GM12878 (cell line): ENCODE results near the gene ATP5PD. TPM values are rescaled to one million over a fixed set of nuclear protein-coding genes. Genes with fewer than 3 reads are reported as not detected.
A peak's percentile ranks its signal among the peaks of the same experiment; 100 is the strongest.

Experiments used
- ATAC-seq: fragments of 200-7000 bp; cut with Tn5 transposase; 3 replicates; pipeline ENCODE4 v1.9.1; 2020; ENCODE audit warnings: mild to moderate bottlenecking, moderate library complexity
- BruUV-seq: library from RNA; stranded (reverse); fragments of 400-500 nt; replicated peaks from 2 replicates; lab custom pipeline; 2021; lab: Mats Ljungman, UMichigan
- CTCF ChIA-PET: fragments of 300-600 bp; sonication (Branson Sonifier 250); formaldehyde crosslinking; extraction: SDS; loops from one replicate; lab custom pipeline; 2021; ENCODE audit warnings: inconsistent platforms; lab: Yijun Ruan, JAX
- POLR2A ChIA-PET: fragments of 350-600 bp; formaldehyde crosslinking; extraction: SDS; loops from one replicate; lab custom pipeline; 2021; ENCODE audit warnings: inconsistent platforms; lab: Charles Lee
- RAD21 ChIA-PET: fragments of 300-600 bp; sonication (Branson Sonifier 250); formaldehyde crosslinking; loops from one replicate; lab custom pipeline; 2023; ENCODE audit warnings: antibody characterized with exemption; ENCODE audit not compliant: unreplicated experiment; lab: Charles Lee
- SMC1A ChIA-PET: fragments of 300-600 bp; sonication (Branson Sonifier 250); formaldehyde crosslinking; loops from one replicate; lab custom pipeline; 2023; ENCODE audit not compliant: unreplicated experiment, uncharacterized antibody; lab: Charles Lee
- DNase-seq: peaks from one replicate; pipeline ENCODE4 v3.0.0-alpha.2; 2011; ENCODE audit warnings: low read depth, low spot score
- FAIRE-seq: peaks from 3 replicates; lab custom pipeline; 2011; peaks lifted over from hg19 to GRCh38; lab: Jason Lieb, UNC
- H2AFZ ChIP-seq: 2 replicates; pipeline ENCODE4 v1.6.0; 2011; ENCODE audit warnings: low read depth, low read length, control low read depth; ENCODE audit not compliant: control insufficient read depth
- H3K27ac ChIP-seq: 2 replicates; pipeline ENCODE4 v1.5.1; 2011; ENCODE audit warnings: control low read depth; ENCODE audit not compliant: control insufficient read depth, insufficient read depth
- H3K27me3 ChIP-seq, 2 experiments: replicated peaks in 1 of 2; 2 replicates each; pipeline versions ENCODE4 v1.6.0 to v1.6.1; 2011; ENCODE audit warnings: low read length in 1 of 2; ENCODE audit not compliant: control insufficient read depth in 2 of 2, insufficient read depth in 2 of 2
- H3K36me3 ChIP-seq, 2 experiments: 2 replicates each; pipeline ENCODE4 v1.5.1; 2011; ENCODE audit warnings: low read length in 1 of 2; ENCODE audit not compliant: control insufficient read depth in 2 of 2, insufficient read depth in 2 of 2
- H3K4me1 ChIP-seq: 2 replicates; pipeline ENCODE4 v1.6.1; 2011; ENCODE audit warnings: mild to moderate bottlenecking, low read length, moderate library complexity, mixed read lengths; ENCODE audit not compliant: control insufficient read depth, insufficient read depth
- H3K4me2 ChIP-seq: 2 replicates; pipeline ENCODE4 v1.6.0; 2011; ENCODE audit warnings: control low read depth; ENCODE audit not compliant: control insufficient read depth, insufficient read depth
- H3K4me3 ChIP-seq: fragments of 200-600 bp; sonication (generic); 2 replicates; pipeline ENCODE4 v1.5.1; 2016
- H3K79me2 ChIP-seq: 2 replicates; pipeline ENCODE4 v1.6.0; 2011; ENCODE audit warnings: low read length; ENCODE audit not compliant: control insufficient read depth, insufficient read depth
- H3K9ac ChIP-seq: 2 replicates; pipeline ENCODE4 v1.8.0; 2011; ENCODE audit warnings: low read length, control low read depth, mixed read lengths; ENCODE audit not compliant: control insufficient read depth, insufficient read depth
- H3K9me3 ChIP-seq: replicated peaks from 3 replicates; pipeline ENCODE4 v1.5.1; 2011; ENCODE audit warnings: mild to moderate bottlenecking, low read length; ENCODE audit not compliant: control insufficient read depth, insufficient read depth
- H4K20me1 ChIP-seq: 2 replicates; pipeline ENCODE4 v1.6.0; 2011; ENCODE audit not compliant: control insufficient read depth, insufficient read depth
- CHD1 ChIP-seq: IDR thresholded peaks from 2 replicates; pipeline ENCODE4 v1.6.1; 2012; ENCODE audit warnings: low read depth, low read length, improper control_type of control experiment
- GATAD2B ChIP-seq: fragments of 450-650 bp; conservative IDR thresholded peaks from 2 replicates; pipeline ENCODE4 v1.6.1; 2017; ENCODE audit warnings: low read depth, mild to moderate bottlenecking, moderate library complexity
- NKRF ChIP-seq: fragments of 450-650 bp; conservative IDR thresholded peaks from 2 replicates; pipeline ENCODE4 v1.6.1; 2017; ENCODE audit warnings: mild to moderate bottlenecking, moderate library complexity
- NRF1 ChIP-seq: conservative IDR thresholded peaks from 2 replicates; pipeline ENCODE4 v1.6.1; 2011; ENCODE audit warnings: mild to moderate bottlenecking, low read depth, low read length, improper control_type of control experiment
- WGBS: methylation state at CpG from one replicate; pipeline ENCODE4 v1.1.6; 2016; ENCODE audit warnings: low lambda C conversion rate; ENCODE audit not compliant: insufficient replicate concordance, insufficient coverage; ENCODE audit errors: missing lambda C conversion rate; 5-methylcytosine and 5-hydroxymethylcytosine counted together
- in situ Hi-C: fragments of 300-500 bp; cut with MboI; formaldehyde crosslinking; loops from 9 replicates; pipeline ENCODE4 v1.14.3; 2018; ENCODE audit warnings: mixed read lengths
- intact Hi-C: fragments of 100-400 bp; cut with micrococcal nuclease; formaldehyde crosslinking; loops from one replicate; pipeline ENCODE4 v1.14.2; 2022; ENCODE audit not compliant: unreplicated experiment
- polyA plus RNA-seq, 11 experiments: library from polyadenylated mRNA; depleted of rRNA in 4 of 11; unstranded in 6 of 11; stranded (reverse) in 5 of 11; fragments of >200 nt; fragmentation: Nextera tagmentation in 4 of 11; fragmentation: Illumina TruSeq in 1 of 11; extraction: Ambion mirVana in 4 of 11; extraction: Trizol in 1 of 11; gene quantifications; 1 replicate in 1 of 11; 2 replicates in 10 of 11; pipeline versions ENCODE4 v1.2.1 to v1.2.3, GENCODE V29; 2011 to 2016; ENCODE audit warnings: inconsistent platforms in 2 of 11, missing spikeins in 2 of 11, low read depth in 1 of 11
- total RNA-seq, 4 experiments: library from RNA; depleted of rRNA in 3 of 4; stranded (reverse); fragments of >200 nt in 3 of 4; fragmentation: Illumina TruSeq in 1 of 4; extraction: Trizol in 1 of 4; gene quantifications; 2 replicates each; pipeline versions ENCODE4 v1.2.1 to v1.2.3, GENCODE V29; 2013 to 2021

Gene ATP5PD
- total and polyA plus RNA-seq, 10 of the 15 experiments (the other 5 are each of a cell fraction or from before 2014, with no cell fraction given) = 172 to 772 (median 321) TPM

- intact Hi-C loops = no loop called here
- Histone ChIP-seq H2AFZ (peak overlapping the region; percentile 15), H3K27ac (peak overlapping the region; percentile 64), H3K36me3 (no peaks in the 10 kb centered on the region), H3K9ac (peak overlapping the region; percentile 79; the same call in 1 of the 2 replicates), H3K27me3 (no peaks in the 10 kb centered on the region), H3K4me2 (peak overlapping the region; percentile 56; the same call in 1 of the 2 replicates), H4K20me1 (no peaks in the 10 kb centered on the region), H3K4me3 (no peak overlapping the region), H3K9me3 (no peaks in the 10 kb centered on the region), H3K4me1 (peaks cover 30% of the 10 kb centered on the region), H3K79me2 (no peaks in the 10 kb centered on the region)
- in situ Hi-C loops = no loop called here
- 93% methylated on average over 8 of the region's 8 CpGs for WGBS
- ATAC-seq (peak; percentile 16), FAIRE-seq (no peak), DNase-seq (no peak)
- TF ChIP-seq CHD1 (no peak), NRF1 (no peak), GATAD2B (no peak), NKRF (0 out of 2 replicates have a peak, but pooled peaks have one; percentile 13)
- CTCF ChIA-PET = interaction anchor here (1.0 to 7.6 kb wide), 8 partner anchors 9 to 118 kb away, joined by 3 to 54 read pairs (median 4); partner anchors contain the start of gene NT5C
- POLR2A ChIA-PET = interaction anchor here (0.6 to 3.9 kb wide), 6 partner anchors 9 to 76 kb away, joined by 3 to 15 read pairs (median 4); partner anchors contain the start of genes ARMC7, JPT1 and SLC16A5
- BruUV-seq = TSS peak; percentile 71
- SMC1A ChIA-PET = interaction anchor here (0.9 to 2.3 kb wide), 4 partner anchors 10 to 35 kb away, joined by 3 to 13 read pairs (median 6); partner anchors contain the start of gene SLC16A5
- RAD21 ChIA-PET = interaction anchor here (0.9 to 2.2 kb wide), 11 partner anchors 9 to 182 kb away, joined by 3 to 13 read pairs (median 4); partner anchors contain the start of genes ARMC7, GGA3, NT5C and SLC16A5
Observed at GRCh38 chr17:75079023-75079373, 32.2 kb upstream of the ATP5PD start.
